ENCODE measurements around the gene FBXW5.

The FBXW5 gene

DNA sequence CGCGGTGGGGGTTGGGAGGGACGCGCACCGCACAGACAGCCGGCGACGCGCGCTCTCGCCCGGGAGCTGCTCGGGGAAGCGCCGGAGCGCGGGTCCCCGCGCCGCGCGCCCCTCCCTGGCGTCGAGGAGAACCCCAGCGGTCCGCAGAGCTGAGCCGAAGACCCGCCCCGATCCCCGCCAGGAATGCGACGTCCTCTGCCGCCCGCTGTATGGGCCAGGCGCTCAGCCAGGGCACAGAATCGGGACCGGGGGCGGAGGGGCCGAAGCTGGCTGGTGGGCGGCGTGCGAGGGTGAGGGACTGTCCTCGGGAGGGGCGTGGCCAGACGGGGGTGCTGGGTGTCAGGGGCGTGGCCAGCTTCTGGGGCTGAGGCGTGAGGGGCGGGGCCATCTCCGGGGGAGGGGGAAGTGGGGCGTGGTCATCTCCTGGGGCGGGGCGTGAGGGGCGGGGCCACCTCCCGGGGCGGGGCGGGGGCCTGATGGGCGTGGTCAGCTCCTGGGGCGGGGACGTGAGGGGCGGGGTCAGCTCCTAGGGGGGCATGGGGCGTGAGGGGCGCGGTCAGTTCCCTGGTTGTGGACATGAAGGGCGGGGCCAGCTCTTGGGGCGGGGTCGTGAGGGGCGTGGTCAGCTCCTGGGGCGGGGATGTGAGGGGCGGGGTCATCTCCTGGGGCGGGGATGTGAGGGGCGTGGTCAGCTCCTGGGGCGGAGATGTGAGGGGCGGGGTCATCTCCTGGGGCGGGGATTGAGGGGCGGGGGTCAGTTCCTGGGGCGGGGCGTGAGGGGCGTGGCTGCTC is 33.7 kb upstream of the FBXW5 start:
- peak; percentile 87 for DNase-seq

- DNase-seq: no peak
Observed at GRCh38 chr9:136977649-136978072, 33.1 kb upstream of the FBXW5 start.

- DNase-seq: no peak
Observed at GRCh38 chr9:136977223-136977622, 32.7 kb upstream of the FBXW5 start, which contains the start of gene PTGDS. TSS of gene PTGDS (plus strand) at chr9:136977504. CDS start at chr9:136977579, 75 bp downstream.

- DNase-seq: peak; percentile 39
Observed at GRCh38 chr9:136975644-136976043, 31.1 kb upstream of the FBXW5 start.

DNA sequence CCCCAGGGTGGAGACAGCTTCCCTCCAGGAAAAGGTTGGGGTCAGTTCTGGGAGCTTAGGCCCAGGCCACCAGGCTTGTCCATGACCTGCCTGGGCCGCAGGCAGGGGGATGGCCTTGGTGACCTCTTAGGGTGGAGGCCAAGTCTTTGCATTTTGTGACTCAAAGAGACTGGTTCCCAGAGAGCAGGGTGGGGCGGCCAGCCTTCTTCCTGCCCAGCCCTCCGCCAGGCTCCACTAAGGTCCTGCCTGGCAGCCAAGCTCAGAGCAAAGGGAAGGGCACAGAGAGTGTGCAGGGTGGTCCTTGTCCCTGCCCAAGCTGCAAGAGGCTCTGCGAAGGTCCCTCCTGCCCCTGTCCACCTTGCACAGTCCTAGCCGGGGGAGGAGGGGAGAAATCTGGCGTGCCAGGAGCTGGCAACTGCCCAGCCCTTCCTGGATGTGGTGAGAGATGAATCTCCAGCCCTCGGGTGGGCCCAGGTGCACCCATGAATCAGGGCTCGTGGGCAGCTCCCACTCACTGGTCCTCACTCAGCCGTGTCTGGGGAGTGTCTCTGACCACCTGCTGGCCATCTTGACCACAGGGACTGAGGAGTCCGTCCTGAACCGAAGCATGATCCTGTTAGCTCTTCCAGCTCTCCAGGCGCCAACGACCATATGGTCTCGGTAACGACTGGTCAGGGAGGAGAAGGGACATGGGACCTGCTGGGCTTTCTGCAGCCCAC is 30.4 kb upstream of the FBXW5 start:
- DNase-seq: no peak

DNA sequence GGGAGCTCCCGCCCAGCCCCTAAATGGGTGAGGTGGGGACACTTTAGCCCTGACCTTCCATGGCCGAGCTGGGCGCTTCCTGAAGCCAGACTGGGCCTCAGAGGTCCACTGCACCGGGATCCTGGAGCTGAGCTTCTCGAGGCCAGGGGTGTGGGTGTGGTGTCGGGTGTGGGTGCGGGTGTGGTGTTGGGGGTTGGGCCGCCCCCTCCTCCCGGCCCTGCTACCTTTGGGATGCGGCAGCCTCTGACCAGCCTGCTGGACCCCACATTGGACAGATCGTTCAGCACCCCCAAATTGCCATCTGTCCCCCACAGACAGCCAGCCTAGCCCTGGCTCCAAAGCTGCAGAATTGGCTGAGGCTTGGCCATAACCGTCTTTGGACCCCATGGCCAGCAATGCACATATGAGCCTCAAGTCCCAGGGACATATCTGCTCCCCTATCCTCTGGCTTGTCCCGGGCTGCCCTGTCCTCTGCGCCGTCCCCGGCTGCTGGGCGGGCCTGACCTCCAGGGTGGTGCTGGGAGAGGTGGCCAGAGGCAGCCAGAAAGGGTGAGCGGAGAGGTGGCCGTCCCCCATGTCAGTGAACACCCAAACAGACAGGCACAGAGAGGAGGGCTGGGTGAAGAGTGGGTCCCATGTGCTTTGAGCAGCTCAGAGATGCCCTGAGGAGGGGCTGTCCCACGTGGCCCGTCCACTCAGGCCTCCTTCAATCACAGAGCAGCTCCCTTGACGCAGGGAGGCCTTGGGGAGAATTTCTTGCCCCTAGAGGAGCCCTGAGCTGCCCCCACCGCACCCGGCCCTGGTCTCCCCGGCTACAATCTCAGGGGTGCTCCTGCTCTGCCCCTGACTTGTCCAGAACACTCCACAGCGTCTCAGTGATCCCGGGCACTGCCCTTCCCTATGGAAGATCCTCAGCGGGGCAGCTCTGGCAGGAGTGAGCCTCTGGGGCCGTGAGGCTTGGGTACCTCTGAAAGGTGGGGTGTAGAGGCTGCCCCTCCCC is 29.4 kb upstream of the FBXW5 start:
- DNase-seq: no peak

GRCh38 chr9:136972743-136973142 is 28.2 kb upstream of the FBXW5 start:
- DNase-seq: no peak

DNA sequence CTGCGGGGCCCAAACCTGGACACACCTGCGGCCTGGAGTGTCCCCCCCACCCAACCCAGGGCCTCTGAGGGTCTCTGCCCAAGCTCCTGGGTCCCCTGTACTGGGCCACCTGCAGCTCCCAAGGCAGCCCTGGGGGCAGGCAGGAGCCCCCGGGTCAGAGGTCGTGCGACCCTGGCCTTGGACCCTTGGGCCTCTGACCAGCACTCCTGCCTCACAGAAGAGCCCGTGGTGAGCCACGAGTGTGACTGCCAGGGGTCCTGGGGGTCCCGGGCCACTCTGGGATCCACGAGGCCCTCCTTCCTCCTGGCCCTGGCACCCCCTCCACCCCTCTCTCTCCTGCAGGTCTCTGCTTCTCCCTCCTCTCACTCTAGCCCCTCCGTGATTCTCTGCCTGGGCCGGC is 27.8 kb upstream of the FBXW5 start:
- DNase-seq: no peak

DNA sequence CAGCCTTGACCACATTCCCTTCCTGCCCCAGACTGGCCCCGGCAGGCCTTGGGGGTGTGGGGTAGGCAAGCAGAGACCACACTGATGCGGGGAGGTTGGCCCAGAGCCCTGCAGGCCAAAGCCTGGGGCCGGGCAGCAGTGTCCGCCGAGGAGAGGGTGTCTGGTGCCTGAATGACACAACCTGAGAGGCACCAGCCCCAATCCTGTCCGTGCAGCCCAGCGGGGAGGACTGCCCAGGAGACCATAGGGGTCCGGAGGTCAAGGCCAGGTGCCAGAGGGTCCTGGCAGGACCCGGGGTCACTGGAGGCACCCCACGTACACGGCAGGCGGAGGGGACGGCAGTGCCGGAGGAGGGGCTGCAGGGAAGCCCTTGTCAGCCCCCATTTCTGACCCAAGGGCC is 27.2 kb upstream of the FBXW5 start:
- no peak for DNase-seq

GRCh38 chr9:136970361-136970760 is 25.8 kb upstream of the FBXW5 start:
- DNase-seq: no peak

DNA sequence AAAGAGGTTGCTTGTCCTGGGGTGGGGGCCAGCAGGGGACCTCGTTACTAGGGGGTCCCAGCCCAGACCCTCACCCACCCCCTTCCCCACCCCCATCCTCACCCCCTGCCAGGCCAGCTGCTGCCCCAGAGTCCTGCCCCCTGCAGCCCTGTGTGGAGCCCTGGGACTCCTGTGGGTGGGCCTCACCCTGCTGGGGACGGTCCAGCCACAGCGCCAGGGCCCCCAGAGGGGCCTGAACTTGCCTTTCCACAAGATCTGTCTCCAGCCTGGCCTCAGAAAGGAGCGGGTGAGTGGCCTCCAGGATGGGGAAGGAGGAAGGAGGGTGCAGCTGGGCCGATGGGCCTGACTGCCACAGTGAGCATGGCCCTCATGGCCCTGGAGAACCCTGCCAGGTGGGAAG is 25.2 kb upstream of the FBXW5 start:
- no peak for DNase-seq

DNA sequence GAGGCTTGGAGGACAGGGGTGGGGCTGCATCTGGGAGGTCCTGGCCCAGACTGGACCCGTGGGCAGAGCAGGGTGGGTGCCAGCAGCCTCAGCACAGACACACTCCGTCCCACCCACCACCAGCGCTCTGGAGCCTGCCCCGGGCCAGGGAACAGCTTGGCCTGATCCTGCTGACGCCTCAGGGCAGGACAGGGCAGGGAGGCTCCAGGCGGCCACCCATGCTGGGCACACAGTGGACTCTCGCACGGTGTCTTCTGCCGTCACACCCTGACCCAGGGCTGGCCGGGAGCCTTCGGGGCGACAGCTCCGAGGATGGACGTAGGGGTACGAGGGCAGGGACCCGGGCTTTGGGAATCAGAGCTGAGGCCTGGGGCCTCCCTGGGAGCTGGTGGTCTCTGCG is 24.6 kb upstream of the FBXW5 start:
- DNase-seq: no peak

DNA sequence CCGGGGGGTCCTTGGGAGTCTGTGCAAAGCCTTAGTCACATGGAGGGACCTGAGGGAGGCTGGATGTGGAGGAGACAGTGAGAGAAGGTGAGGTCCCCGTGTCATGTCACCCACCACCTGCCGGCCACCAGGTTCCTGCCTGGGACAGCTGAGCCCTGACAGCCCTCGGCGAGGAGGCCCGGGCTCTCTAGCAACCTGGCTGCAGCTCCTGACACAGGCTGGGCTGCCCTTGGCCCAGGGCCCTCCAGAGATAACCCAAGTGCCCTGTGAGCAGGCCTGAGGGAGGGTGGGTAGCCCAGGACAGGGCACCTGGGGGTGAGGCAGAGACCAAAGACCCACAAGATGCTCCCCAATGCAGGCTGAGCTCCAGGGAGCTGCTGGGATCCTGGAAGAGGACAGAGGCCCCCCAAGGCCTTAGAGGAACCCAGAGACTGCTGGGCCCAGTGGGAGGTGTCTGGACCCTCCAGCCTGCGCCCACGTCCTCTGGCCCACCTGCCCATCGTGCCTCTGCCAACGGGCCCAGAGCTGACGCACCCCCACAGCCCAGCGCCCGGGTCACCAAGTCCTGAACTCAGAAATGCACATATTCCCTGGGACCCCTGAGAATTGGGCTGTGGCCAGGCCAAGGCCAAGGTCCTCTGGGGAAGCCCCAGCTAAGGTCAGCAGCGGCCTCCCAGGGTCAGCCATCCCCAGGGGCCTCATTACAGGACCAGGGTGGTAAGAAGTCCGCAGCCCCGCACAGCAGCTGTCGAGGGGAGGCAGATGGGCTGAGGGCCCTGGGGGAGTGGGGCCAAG is 24.0 kb upstream of the FBXW5 start:
- DNase-seq: no peak

DNA sequence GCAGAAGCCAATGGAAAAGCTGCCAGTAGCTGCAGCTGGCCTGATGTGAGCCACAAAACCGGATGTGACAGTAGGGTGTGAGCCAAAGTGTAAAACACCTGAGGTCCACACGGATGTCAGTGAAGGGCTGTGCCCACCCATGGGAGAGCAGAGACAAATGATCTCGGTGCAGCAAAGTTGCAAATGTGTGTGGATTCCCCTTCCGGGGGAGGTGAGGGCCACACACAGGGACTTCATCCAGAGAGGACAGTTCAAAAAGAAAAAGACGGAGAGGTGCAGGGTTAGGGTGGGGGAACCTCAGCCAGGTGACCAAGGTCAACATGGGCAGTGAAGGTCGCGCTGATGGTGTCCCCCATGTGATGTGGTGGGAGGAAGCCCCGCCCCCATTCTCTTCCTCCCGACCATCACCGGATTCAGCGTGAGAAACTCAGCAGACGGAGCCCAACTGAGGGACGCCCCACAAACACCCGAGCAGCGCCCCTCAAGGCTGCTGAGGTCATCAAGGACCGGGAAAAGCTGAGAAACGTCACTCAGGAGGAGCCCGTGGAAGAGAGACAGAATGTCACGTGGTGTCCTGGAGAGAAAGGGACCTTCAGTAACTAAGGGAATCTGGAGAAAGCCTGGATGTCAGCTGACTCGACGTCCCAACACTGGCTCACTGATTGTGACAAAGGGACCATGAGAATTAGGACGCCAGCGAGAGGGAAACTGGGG is 21.4 kb upstream of the FBXW5 start:
- no peak for DNase-seq

- DNase-seq: no peak
Observed at GRCh38 chr9:136964833-136965422, 20.4 kb upstream of the FBXW5 start.

DNA sequence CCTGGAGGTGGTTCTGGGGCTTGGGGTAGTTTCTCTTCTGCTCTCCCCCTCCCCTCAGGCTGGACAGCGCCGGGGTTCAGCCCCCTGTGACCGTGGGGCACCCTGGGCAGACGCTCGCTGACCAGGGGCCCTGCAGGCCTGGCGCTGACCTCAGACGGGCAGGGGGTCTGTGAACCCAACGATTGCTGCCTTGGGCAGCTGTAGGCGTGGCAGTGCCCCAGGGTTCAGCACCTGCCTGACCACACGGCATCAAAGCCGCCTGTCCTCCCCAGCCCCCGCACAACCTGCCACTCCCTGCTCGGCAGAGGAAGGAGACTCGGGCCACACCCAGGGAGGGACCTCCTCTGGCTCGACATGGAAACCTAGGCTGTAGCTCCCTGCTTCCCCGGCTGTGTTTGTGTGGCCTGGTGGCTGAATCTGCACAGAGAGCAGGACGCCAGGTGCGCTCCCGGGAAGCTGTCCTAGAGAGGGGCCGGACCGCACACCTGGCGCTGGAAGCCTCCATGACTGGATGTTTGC is 19.7 kb upstream of the FBXW5 start:
- peak; percentile 62 for DNase-seq

DNA sequence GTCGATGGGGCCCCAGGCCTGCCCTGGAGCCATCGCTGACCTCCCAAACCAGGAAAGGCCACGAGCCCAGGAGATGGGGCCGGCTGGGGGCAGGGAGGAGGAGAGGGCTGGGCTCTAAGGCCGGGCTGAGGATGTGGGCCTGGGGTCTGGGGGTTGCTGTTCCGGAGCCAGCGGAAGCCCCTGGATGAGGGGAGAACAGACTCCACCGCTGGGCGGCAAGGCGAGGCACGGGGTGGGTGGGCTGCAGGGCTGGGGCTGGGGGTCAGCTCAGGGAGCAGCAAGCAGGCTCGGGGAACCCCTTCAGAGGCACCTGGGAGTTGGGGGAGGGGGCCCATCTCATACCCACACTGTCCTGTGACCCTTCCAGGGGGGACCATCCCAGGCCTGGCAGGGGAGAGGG is 19.2 kb upstream of the FBXW5 start:
- DNase-seq: no peak

DNA sequence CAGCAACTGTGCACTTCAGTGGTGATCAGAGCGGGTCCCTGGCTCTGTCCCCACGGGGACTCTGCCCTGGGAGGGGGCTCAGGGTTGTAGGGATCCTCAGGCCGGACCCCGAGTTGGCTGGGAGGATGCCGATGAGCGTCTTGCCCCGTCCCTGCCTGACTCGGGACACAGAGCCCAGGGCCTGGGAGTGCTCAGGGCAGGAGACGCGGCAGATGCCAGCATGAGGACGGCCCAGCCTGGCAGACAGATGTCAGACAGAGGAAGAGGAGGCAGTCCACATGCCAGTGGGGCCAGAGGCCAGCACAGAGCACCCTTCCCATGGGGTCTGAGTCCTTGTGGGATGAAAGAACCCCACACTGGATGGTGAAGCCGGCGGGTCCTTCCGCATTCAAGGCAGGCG is 18.8 kb upstream of the FBXW5 start:
- no peak for DNase-seq

- no peak for DNase-seq
Observed at GRCh38 chr9:136962701-136963248, 18.2 kb upstream of the FBXW5 start.

GRCh38 chr9:136962163-136962562 is 17.6 kb upstream of the FBXW5 start:
- DNase-seq: no peak
